Measurements from ENCODE around the gene CCDC91.
"Not testable (repeated sequence)": the region's sequence is repeated elsewhere in the genome, so short reads cannot be mapped to it uniquely, and the experiment has no call there.

The CCDC91 gene

GRCh38 chr12:28471762-28472161, 281.5 kb downstream of the CCDC91 start:
- DNase-seq: not testable (repeated sequence)

- DNase-seq: not testable (repeated sequence)
Observed at GRCh38 chr12:28476206-28476605, 285.9 kb downstream of the CCDC91 start.

- not testable (repeated sequence) for DNase-seq
Observed at GRCh38 chr12:28479097-28479496, 288.8 kb downstream of the CCDC91 start.

DNA sequence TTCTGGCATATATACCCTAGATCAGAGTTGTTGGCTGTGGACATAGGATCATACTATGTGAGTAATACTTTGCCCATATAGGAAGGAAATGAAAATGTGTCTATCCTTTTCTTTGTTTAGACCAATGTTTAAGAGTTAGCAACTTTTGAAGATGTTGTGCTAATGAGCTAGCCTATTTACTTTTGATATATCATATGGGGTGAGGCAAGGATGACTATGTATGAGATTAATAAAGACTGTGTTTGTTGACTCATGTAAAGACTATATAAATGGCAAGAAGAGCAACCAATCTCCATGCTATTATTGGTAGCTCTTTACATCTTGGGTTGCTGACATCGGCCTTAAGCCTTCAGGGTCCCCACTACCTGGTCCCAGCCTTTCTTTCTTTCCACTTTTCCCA, 289.4 kb downstream of the CCDC91 start:
- no peak for DNase-seq

GRCh38 chr12:28484156-28484555, 293.9 kb downstream of the CCDC91 start:
- DNase-seq: no peak

DNA sequence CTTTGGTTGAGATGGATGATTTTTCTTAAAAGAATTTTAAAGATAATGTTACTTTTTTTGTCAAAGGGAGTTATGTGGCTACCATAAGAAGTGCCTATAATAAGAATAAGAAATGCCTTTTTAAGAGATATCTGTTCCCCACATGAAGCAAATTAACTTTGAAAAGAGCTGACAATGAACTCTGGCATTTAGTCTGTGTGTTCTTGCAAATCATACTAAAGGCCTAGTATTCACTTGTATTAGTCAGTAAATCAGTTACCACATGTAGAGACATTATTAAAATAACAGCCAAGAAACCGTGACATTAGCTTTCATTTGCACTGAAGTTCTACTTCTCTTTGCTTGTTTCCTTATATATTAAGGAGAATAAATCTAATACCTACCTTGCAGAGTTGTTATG, 296.3 kb downstream of the CCDC91 start:
- no peak for DNase-seq

GRCh38 chr12:28489246-28489645, 299.0 kb downstream of the CCDC91 start:
- no peak for DNase-seq

DNA sequence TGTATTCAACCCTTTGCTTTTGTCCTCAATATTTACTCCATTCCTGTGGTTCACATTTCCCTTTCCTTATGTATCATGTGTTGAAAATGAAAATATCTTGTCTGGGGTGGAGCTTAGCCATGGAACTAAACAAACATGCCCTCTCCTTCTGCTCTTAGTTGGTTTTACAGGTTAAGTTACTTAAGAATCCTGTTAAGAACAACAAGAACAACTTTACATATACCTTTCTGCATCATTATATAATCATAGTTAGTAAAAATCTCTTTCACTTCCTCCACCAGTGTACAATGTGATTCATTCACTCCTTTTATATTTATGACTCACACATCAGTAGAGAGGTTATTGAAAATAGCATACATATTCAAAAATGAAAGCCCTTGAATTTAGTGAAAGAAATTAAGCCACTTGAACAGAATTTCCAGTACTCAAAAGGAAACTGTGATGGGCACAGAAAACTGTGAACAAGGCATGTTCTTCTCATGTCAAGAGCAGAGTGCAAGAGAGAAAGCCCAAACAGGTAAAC, 307.7 kb downstream of the CCDC91 start:
- no peak for DNase-seq

DNA sequence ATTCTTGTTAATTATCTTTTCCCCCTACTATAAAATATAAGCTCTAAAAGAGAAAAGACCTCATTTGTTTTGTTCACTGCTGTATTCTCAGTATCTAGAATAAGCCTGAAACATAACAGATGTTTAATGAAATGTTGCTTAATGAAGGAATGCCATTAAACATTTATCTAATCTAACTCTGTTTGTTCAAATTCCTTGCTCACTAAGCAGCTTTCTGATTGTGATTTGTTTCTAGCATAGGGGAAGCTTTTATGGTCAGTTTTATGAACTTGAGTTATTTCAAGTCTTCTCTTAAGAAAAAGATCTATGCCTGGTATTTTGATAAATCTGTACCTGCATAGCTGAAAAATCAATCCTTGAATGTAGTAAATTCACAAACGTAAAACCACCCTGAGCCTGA, 308.6 kb downstream of the CCDC91 start:
- no peak for DNase-seq

DNA sequence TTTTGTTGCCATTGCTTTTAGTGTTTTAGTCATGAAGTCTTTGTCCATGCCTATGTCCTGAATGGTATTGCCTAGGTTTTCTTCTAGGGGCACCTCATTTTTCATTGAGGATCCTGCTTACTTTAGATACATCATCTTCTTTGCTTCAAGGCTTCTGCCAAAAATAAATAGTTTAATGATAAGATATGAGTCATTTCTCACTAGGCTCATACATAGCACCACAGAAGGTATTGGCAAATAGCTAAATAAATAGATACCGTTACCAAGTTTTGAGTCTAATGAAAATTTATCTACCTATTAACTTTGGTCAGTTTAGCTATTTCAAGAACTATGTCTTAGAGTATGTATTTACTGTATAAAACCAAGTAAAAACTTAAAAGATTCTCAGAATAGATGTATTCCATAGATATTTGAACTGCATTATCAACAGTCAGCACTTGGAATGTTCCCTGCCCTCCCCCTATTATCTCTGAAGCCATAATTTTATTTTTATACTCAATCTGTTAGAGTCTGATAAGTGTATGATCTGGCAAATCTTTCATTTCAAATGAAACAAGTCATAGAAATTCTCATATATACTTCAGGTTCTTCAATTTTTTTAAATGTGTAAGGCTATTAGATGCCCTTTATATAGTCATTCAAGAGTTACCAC, 310.2 kb downstream of the CCDC91 start:
- no peak for DNase-seq

GRCh38 chr12:28506271-28506670, 316.0 kb downstream of the CCDC91 start:
- no peak for DNase-seq

GRCh38 chr12:28507033-28507432, 316.8 kb downstream of the CCDC91 start:
- DNase-seq: no peak

DNA sequence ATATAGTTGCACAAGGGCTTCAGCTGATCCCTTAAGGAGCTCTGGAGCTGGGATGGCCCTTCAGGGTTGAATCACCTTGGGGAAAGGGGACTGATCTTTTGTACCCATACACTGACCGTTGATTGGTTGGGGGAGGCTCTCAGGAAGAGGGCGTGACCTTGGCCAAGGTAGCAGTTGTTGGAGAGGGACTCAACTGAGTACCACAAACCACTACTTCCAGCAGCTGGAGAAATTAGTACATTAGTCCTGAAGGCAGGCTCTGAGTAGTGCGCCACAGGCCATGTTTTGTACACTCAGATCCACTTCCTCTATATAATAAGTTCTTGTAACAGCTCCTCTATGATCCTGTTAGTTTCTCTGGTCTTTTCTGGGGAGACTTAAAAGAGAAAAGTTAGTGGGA, 317.6 kb downstream of the CCDC91 start:
- DNase-seq: no peak

DNA sequence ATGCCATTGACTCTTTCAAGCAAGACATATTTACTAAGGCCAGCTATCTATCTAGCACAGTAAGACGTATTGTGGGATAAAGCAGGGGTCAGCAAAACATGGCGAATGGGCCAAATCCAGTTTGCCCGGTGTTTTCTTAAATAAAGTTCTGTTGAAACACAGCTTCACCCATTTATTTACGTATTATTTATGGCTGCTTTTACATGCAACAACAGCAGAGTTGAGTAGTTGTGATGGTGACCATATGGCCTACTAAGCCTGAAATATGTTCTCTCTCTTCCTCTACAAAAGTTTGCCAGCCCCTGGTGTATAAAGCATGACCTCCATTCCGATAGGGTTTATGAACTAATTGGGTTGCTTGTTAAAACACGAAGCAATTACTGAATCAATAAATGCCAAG, 322.1 kb downstream of the CCDC91 start:
- DNase-seq: no peak

GRCh38 chr12:28512876-28513275, 322.6 kb downstream of the CCDC91 start:
- no peak for DNase-seq

DNA sequence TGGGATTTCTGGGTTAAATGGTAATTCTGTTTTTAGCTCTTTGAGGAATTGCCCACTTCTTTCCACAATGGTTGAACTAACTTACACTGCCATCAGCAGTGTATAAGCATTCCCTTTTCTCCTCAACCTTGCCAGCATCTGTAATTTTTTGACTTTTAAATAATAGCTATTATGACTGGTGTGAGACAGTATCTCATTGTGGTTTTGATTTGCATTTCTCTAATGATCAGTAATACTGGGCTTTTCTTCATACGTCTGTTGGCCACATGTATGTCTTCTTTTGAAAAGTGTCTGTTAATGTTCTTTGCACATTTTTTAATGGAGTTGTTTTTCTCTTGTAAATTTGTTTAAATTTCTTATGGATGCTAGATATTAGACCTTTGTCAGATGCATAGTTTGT, 323.7 kb downstream of the CCDC91 start:
- no peak for DNase-seq

GRCh38 chr12:28517101-28517500, 326.8 kb downstream of the CCDC91 start:
- no peak for DNase-seq

GRCh38 chr12:28527631-28528249, 337.5 kb downstream of the CCDC91 start:
- no peak for DNase-seq

DNA sequence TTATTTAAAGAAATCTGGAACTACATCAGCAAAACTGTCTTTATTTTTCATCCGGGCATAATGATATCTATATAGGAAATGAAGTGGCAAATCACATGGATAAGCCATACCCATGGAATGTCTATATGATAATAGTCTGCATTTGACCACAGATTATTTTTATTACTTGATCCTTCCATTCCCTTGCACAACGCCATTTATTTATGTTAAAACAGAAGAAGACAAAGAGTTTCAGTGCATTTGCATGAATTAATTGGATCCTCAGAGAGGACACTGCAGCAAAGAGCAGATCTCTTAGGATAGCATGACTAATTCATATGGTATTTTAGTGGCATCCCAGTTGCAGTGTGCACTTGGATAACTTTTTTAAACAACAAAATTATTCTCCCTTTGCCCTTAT, 345.0 kb downstream of the CCDC91 start:
- no peak for DNase-seq

GRCh38 chr12:28536088-28536487, 345.8 kb downstream of the CCDC91 start:
- no peak for DNase-seq

GRCh38 chr12:28537474-28537873, 347.2 kb downstream of the CCDC91 start:
- DNase-seq: no peak

DNA sequence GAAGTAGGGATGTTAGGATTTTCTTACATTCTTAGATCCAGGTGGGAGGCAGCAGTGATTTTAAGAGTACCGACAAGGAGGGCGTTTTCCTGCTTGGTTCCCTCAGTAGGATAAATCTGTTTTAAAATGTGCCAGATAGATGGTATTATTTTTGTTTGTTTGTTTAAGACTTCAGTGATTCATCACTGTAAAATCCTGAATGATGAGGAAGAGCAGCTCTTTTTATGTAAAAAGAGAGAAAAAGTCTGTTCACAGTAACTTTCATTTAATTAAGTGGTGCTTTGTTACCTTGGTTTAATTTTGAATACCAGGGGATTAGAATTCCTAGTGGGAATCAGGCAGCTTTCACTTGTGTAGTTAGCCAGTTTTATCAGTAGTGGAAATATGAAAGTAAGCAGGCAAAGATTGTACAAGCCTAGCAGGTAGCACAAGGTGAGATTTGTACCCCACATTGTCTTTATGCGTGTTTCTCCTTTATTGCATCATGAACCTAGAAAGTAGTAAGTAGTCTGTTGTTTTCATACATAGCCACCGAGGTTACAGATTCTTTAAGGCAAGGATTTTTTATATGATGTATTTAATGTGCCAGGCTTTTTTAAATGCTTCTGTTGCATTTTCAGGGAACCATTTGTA, 349.6 kb downstream of the CCDC91 start:
- DNase-seq: no peak

- no peak for DNase-seq
Observed at GRCh38 chr12:28540324-28540714, 350.1 kb downstream of the CCDC91 start.

Data from activated naive CD4-positive, alpha-beta T cell (primary cell).